Panc1 (cell line): ENCODE measurements around the gene ZNF44.

Experiments
- CTCF ChIP-seq: fragments of 450-650 bp; IDR thresholded peaks from 2 replicates; pipeline ENCODE4 v1.5.1; 2017; ENCODE audit warnings: mild to moderate bottlenecking
- POLR2AphosphoS5 ChIP-seq: IDR thresholded peaks from 2 replicates; pipeline ENCODE4 v1.6.1; 2012; ENCODE audit warnings: mild to moderate bottlenecking, low read depth, low read length, moderate library complexity
- REST ChIP-seq, 2 experiments: IDR thresholded peaks; 2 replicates each; pipeline ENCODE4 v1.6.1; 2011 to 2012; ENCODE audit warnings: low read depth in 2 of 2, control low read depth in 1 of 2, low read length in 1 of 2, mild to moderate bottlenecking in 1 of 2, moderate library complexity in 1 of 2; ENCODE audit not compliant: insufficient read depth in 1 of 2
- SIN3A ChIP-seq: IDR thresholded peaks from 2 replicates; pipeline ENCODE4 v1.6.1; 2012; ENCODE audit warnings: low read depth, mild to moderate bottlenecking, low read length, moderate library complexity, borderline replicate concordance; ENCODE audit not compliant: insufficient read depth

DNA sequence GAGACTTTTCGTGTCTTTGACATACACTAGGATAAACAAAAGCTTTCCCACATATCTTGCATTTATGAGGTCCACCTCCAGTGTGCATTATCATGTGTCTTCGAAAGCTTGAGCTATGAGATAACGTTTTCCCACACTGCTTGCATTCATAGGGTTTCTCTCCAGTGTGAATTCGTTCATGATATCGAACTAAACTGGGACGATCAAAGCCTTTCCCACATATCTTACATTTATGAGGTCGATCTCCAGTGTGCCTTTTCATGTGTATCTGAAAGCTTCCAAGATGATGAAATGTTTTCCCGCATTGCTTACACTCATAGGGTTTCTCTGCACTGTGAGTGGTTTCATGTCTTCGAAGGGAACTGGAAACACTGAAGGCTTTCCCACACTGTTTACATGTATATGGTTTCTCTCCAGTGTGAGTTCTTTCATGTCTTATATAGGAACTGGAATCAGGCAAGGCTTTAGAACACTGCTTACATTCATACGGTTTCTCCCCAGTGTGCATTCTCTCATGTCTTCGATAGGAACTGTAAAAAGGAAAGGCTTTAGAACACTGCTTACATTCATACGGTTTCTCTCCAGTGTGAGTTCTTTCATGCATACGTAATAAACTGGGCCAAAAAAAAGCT is 24.2 kb upstream of the ZNF44 start:
- TF ChIP-seq CTCF (no peak), SIN3A (no peak), POLR2AphosphoS5 (no peak), REST (IDR thresholded peaks at IDR 0.05; ENCODE audit: insufficient read depth in 1 of 2, low read depth in 2 of 2, low read length in 1 of 2) (no peak)
